ENCODE measurements around the gene ALDH1B1. TPM values are rescaled to one million over a fixed set of nuclear protein-coding genes. Genes with fewer than 3 reads are reported as not detected.
A peak's percentile ranks its signal among the peaks of the same experiment; 100 is the strongest.

Gene ALDH1B1
- total RNA-seq, 1 donor from 2014 or later: 10.5 TPM

DNA sequence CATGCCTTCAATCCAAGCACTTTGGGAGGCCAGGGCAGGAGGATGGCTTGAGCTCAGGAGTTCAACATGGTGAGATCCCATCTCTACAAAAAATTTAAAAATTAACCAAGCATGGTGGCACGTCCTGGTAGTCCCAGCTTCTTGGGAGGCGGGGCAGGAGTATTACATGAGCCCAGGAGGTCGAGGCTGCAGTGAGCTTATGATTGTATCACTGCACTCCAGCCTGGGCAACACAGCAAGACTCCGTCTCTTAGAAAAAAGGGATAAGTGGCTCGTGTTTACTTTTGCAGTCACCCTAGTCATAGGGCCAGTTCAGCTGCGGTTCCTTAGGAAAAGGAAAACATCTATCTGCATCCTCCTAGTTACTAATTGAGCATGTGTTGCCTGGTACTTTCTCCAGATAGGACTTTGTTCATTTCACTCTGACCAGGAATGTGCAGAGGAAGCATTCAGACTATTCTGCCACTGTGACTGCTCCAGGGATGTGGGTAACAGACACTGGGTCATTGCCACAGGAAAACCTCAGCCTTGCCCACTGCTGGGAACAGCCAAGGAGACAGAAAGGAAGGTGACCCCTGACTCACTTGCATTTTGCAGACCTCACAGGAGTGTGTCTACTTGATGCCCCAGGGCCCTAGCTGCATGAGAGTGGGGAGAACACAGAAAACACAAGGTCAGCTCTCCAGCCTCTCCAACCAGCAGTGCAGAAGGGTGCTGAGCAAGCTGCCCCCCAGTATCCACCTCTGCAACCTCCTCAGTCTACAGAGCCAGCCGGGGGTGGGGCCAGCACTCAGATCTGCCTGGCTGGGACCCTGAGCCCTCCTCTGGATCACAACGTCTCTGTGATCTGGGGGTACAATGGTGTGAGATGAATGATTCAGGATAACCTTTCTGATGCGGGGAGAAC lies 33.9 kb upstream of the ALDH1B1 start:
- no peak for DNase-seq (ENCODE audit: extremely low spot score, unreplicated experiment)
- Mint-ChIP-seq H3K4me1 (ENCODE audit: unreplicated experiment) (peaks cover 60% of the 10 kb centered on the region), H3K9me3 (ENCODE audit: unreplicated experiment) (no peaks in the 10 kb centered on the region), H3K27ac (ENCODE audit: unreplicated experiment) (peak overlapping the region; percentile 51), H3K4me3 (ENCODE audit: unreplicated experiment) (no peak overlapping the region), H3K27me3 (ENCODE audit: unreplicated experiment) (no peaks in the 10 kb centered on the region), H3K36me3 (ENCODE audit: unreplicated experiment) (no peaks in the 10 kb centered on the region)
- no peak for TF ChIP-seq CTCF (IDR thresholded peaks at IDR 0.05)

GRCh38 chr9:38359297-38359653 lies 33.2 kb upstream of the ALDH1B1 start:
- Mint-ChIP-seq H3K27me3 (ENCODE audit: unreplicated experiment) (no peaks in the 10 kb centered on the region), H3K27ac (ENCODE audit: unreplicated experiment) (peak overlapping the region; percentile 51), H3K4me3 (ENCODE audit: unreplicated experiment) (no peak overlapping the region), H3K4me1 (ENCODE audit: unreplicated experiment) (peaks cover 62% of the 10 kb centered on the region), H3K36me3 (ENCODE audit: unreplicated experiment) (no peaks in the 10 kb centered on the region), H3K9me3 (ENCODE audit: unreplicated experiment) (no peaks in the 10 kb centered on the region)
- no peak for TF ChIP-seq CTCF (IDR thresholded peaks at IDR 0.05)
- DNase-seq (ENCODE audit: extremely low spot score, unreplicated experiment): no peak

DNA sequence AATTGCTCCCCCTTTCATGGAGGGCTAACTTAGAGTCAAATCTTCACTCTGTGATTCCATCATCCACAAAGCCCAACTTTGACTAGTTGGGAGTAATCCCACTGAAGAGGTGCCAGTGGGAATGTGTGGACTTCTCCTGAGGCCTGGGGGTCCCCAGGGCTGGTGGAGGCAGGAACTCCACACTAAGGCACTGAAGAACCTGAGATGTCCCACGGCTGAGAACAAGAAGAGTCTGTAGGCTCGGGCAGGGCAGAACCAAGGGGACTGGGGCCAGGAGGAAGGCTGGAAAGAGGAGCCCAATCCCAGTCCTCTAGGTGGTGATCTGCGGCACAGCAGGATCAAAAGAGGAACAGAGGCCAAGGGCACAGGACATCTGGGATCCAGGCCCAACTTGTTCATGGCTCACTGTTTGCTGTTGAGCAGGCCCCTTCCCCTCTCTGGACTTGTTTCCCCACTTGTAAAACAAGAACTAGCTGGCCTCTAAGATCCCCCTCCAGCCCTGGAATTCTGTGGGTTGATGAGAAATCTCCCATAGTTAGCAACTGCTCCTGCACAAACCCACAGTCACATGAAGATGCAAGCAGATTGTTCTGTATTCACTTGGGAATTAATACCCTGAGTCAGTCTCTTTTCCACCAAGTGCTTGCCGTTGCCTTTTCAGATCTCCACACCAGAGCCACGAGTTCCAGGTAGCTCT lies 32.7 kb upstream of the ALDH1B1 start:
- no peak for DNase-seq (ENCODE audit: extremely low spot score, unreplicated experiment)
- Mint-ChIP-seq H3K4me3 (ENCODE audit: unreplicated experiment) (no peak overlapping the region), H3K4me1 (ENCODE audit: unreplicated experiment) (peaks cover 62% of the 10 kb centered on the region), H3K27ac (ENCODE audit: unreplicated experiment) (peak overlapping the region; percentile 51), H3K9me3 (ENCODE audit: unreplicated experiment) (no peaks in the 10 kb centered on the region), H3K36me3 (ENCODE audit: unreplicated experiment) (no peaks in the 10 kb centered on the region), H3K27me3 (ENCODE audit: unreplicated experiment) (no peaks in the 10 kb centered on the region)
- TF ChIP-seq CTCF (IDR thresholded peaks at IDR 0.05): no peak

DNA sequence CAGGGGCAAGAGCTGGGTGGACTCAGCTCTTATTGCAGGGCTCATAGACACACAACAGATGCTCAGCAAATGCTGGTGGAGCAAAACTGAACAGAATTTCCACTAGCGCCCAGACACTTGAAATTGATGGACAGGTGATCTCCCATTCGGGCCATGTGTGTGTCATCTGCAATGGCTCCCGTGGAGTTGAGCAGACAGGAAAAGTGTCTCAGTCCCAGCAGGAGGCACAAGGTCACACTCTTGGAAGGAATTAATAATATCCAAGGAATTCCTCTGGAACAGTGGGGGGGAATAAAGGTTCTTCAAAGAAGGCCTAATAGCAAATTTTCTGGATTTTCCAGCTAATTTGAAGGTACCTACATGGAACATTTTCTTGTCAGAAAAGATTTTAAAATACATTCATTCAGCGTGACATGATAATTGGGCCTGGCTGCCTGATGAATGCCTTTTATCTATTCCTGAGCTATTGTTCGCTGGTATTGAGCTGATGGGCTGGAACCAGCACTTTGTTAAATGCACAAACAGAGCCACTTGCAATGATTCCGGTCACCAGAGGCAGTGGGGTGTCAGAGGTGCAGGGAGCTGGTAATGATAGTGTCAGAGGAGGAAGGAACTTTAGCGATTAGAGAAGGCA lies 31.5 kb upstream of the ALDH1B1 start:
- peaks cover 2% of the 10 kb centered on the region for H3K27me3 Mint-ChIP-seq (ENCODE audit: unreplicated experiment)
- no peaks in the 10 kb centered on the region for H3K36me3 Mint-ChIP-seq (ENCODE audit: unreplicated experiment)
- TF ChIP-seq CTCF (IDR thresholded peaks at IDR 0.05): no peak
- DNase-seq (ENCODE audit: extremely low spot score, unreplicated experiment): no peak
- no peaks in the 10 kb centered on the region for H3K9me3 Mint-ChIP-seq (ENCODE audit: unreplicated experiment)
- peaks cover 62% of the 10 kb centered on the region for H3K4me1 Mint-ChIP-seq (ENCODE audit: unreplicated experiment)
- peak overlapping the region; percentile 51 for H3K27ac Mint-ChIP-seq (ENCODE audit: unreplicated experiment)
- H3K4me3 Mint-ChIP-seq (ENCODE audit: unreplicated experiment): no peak overlapping the region

- DNase-seq (ENCODE audit: extremely low spot score, unreplicated experiment): no peak
- no peaks in the 10 kb centered on the region for H3K36me3 Mint-ChIP-seq (ENCODE audit: unreplicated experiment)
- H3K27me3 Mint-ChIP-seq (ENCODE audit: unreplicated experiment): peaks cover 2% of the 10 kb centered on the region
- H3K4me3 Mint-ChIP-seq (ENCODE audit: unreplicated experiment): no peak overlapping the region
- no peak for TF ChIP-seq CTCF (IDR thresholded peaks at IDR 0.05)
- peaks cover 62% of the 10 kb centered on the region for H3K4me1 Mint-ChIP-seq (ENCODE audit: unreplicated experiment)
- no peaks in the 10 kb centered on the region for H3K9me3 Mint-ChIP-seq (ENCODE audit: unreplicated experiment)
- peak overlapping the region; percentile 51 for H3K27ac Mint-ChIP-seq (ENCODE audit: unreplicated experiment)
Measured at GRCh38 chr9:38361473-38361850, 31.0 kb upstream of the ALDH1B1 start.
